Left hindlimb (tissue), 1 donor: Measurements from ENCODE around the gene USP32.
"Not testable (repeated sequence)": the region's sequence is repeated elsewhere in the genome, so short reads cannot be mapped to it uniquely, and the experiment has no call there.

Experiments
- DNase-seq: peaks from one replicate; pipeline ENCODE4 v3.0.0-alpha.2; 2018

Gene USP32

DNA sequence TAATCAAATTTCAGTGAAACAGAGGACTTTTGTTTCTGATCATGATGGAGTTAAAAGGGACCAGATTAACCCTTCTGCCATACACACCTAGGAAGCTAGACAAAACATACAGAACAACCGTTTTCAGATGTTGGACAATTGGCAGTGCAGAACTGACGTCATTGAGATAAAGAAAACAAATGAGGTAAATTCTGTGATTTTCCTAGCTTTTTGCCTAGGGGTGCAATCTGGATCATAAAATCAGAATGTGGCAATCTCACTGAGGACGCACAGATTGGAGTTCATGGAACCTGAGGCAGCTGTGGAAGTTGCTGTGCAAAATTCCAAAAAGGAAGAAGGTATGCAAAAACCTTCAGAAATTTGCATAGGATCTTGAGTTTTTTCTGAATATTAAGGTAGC is 15.0 kb upstream of the USP32 start:
- DNase-seq: no peak

DNA sequence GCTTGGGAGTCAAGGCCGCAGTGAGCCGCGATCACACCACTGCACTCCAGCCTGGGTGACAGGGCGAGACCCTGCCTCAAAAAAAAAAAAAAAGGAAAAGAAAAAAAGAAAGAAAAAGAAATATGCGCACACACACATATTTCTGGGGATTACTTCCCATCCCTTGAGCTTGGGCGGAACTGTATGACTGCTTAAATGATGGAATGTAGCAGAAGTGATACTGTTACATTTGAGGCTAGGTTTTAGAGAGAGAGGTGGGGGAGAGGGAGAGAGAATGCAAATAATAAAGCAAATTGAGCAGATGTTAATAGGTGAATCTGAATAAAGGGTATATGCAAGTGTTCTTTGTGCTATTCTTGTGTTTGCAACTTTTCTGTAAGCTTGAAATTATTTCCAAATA is 12.0 kb upstream of the USP32 start:
- DNase-seq: no peak

DNA sequence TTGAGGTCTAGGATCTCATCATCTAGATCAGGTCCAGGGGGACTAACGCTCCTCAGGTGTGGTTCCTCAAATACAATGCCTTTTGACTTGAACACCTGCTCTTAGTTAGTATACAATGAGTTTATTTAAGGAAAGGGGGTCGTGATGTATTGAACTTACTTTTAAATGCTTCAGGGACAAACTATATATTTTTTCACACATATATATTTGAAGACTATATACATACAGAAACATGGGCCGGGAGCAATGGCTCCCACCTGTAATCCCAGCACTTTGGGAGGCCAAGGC is 11.5 kb upstream of the USP32 start:
- no peak for DNase-seq

DNA sequence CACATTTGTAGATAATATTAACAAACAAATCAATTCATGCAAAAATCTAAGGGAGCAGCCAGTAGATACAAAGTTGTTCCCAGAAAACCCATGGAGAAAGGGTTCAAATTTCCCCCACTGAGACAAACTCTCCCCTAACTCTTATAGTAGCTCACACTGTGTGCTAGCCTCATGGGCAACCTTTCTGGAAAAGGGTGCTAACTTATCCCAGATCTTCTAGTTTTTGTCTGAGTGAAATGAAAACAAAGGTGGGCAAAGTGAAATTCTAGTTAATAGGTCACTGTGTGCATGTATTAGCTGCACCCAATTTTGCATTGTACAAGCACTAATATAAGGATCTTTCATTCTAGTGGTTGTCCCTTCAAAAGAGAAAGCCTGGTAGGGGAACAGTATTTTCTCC is 9.9 kb upstream of the USP32 start:
- no peak for DNase-seq

DNA sequence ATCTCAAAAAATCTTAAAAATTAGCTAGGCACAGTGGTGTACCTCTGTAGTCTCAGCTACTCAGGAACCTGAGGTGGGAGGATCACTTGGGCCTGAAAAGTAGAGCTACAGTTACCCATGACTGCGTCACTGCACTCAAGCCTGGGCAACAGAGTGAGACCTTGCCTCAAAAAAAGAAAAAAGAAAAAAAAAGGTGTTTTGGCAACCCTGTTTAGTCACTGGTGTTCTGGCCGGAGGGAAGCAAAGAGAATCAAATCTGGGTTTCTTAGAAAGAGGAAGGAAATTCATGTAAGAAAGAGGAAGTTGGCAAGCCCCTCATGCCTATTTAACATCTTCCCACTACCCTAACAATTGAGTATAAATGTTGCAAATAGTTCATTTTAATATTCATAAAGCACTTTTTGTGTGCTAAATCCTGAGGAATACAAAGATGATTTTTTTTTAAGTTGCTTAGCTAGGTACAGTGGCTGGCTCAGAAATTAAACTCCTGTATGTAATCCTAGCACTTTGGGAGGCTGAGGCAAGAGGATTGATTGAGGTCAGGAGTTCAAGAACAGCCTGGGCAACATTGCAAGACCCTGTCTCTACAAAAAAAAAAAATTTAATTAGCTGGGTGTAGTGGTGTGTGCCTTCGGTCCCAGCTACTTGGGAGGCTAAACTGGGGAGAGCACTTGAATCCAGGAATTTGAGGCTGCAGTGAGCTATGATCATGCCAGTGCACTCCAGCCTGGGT is 6.5 kb upstream of the USP32 start:
- DNase-seq: no peak

DNA sequence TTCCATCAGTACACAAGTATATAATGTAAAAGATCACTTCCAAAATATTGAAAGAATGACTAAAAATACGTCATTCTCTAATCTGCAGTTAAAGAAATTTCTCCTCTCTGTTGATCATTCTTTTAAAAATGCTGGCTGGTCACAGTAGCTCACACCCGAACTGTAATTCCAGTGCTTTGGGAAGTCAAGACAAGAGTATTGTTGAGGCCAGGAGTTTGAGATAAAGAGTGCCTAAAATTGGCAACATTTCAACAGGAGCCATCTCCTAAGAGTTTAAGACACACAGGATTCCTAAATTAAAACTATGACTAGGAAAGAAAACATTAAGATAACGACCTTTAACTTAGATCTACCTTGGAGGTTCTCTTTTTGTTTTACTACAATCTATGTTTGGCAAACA is 4.5 kb upstream of the USP32 start:
- no peak for DNase-seq

DNA sequence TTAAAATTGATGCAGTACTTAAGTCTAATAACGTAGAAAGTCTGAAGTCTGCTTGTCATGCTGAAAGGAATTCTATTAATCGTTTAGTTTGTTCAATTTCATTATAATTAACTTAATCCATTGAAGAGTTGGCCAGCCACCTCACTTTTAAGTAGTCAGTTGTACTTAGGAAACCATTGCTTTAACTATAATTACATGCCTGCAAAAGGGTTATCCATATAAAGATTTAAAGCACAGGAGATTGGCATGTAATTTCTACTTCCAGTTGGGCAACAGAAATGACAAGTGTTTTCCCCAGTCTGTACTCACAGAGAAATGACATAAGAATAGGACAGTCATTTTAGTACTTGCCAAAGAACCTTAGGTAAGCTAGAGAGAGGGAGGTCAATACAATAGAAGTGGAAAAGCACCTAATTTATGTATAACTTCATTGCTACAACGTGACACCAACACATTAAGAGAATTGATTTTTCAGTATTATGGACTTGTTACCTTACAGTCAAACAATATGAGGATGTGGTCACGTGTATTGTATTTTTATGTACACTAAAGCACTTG is 3.7 kb upstream of the USP32 start:
- no peak for DNase-seq

DNA sequence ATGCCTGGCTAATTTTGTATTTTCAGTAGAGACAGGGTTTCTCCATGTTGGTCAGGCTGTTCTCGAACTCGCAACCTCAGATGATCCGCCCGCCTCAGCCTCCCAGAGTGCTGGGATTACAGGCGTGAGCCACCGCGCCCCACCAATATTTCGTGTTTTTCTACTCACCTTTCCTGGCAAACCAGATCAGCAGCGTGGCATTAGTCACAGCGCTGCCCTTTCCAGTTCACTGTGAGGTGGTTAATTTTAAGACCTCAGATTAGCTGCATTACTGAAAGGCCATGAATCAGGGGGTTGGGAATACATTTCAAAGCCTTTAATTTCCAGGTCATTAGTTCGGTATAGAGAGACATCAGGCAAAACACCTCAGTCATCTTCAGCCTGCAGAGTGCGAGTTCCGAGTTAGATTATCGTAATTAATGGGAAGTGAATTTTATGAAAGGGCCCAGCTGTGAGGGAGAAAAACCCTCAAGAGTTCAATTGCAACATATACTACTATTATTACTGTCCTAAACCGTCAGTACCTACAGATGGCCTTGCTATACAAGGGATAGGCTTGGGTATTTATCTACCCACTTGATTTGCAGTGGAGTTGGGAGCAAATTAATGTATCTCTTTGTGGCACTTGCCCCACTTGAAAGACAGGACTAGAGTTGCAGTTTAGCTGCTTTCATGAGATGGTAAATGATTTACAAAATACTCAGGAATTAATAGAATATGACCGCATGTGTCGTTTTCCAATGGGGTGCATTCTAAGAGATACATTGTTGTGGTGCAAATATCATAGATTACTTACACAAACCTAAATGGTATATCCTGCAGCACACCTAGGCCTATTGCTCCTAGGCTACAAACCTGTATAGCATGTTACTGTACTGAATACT is 2.1 kb upstream of the USP32 start:
- no peak for DNase-seq

DNA sequence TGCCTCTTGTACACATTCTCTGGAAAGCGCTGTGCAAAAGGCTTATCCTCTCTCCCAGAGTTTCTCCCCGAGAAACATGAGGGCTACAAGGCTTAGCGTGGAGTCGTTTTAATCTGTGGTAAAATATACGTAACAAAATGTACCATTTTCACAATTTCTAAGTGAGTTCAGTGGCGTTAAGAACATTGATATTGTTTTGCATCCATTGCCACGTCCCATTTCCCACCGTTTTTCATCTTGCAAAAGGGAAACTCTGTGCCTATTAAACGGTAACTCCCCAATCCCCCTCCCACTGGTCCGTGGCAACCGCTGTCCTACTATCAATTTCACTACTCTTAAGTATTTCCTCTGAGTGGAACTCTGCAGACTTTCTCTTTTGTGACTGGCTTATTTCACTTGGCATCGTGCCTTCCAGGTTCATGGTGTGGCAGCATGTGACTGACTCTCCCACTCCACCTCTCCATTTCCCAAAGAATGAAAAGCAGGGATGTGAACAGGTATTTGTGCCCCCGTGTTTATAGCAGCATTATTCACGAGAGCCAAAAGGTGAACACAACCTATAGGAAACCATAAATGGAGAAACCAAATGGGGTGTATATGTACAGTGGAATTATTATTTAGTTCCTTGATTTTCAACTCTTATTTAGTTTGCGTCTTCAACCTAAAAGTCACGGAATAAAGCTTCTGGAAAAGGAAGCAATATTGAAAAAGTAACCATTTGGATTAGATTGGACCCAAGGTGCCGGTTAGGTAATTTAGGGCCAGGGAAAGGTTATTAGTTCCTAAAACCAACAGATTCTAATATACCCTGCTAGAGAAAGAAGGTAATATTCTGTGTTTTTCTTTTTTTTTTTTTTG is 1.1 kb upstream of the USP32 start:
- peak; percentile 43 for DNase-seq

DNA sequence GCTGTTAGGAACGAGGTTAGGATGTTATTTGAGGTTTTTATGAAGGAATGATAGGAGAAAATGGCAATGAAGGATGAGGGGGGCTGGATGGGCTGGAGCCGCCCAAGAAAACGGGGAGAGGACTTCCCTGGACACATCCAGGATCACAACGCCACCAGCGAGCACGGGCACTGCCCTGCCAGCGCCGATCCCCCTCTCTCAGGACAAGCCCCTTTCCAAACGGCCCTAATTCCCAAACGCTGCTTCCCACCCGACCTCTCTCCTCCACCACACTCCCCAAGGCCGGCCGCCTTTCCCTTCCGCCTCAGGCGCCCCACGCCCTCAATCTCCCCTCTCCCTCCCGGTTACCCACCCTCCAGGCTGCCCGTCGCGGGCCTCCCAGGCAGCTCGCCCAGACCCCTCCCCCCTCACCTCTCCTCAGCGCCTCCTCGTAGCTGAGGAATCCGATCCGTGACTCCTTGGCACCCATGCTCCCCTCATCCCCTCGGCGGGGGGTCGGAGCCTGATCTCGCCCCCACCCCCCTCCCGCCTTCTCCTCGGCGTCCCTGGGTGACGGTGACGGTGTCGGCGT is 377 bp downstream of the USP32 start:
- no peak for DNase-seq

DNA sequence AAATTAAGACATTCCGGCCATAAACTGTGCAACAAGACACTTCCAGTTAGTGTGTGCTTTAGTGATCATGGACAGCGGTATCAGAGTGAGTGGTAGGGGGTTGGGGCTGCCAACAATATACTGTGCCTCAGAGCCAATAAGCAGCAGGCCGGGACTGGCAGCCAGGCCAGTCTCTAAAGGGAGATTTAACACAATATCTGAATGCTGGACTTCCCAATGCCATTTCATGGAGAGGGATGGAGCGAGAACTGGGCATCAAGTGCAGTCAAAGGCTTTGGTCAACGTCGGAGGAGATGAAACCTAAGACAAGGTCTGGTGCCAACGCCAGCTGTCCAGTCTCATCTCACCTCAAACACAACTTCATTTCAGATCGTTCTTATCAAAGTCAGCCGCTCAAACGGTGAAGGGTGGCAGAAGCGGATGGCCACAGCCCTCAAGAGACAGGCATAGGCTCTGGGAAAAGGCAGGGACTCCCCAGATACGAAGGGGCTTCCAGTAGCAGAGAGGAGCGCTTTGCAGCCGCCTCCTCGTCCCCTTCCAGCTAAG is 935 bp downstream of the USP32 start:
- peak; percentile 44 for DNase-seq

DNA sequence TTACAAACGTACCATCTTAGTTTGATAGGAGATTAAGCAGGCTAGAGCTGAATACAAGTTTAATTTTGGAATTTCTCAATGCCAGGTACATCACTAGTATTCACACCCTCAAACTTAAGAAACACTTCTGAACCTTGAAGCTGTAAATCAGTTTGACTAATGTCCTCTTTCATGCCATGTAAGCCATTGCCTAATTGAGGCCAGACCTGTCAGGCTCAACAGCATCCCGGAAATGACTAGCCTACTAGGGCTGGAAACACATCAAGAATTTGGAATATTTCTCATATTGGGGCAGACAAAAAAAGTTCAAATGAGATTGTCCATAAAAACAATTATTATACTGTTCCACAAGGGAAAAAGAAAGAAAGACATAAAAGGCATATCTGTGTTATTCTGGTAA is 1.7 kb downstream of the USP32 start:
- no peak for DNase-seq

DNA sequence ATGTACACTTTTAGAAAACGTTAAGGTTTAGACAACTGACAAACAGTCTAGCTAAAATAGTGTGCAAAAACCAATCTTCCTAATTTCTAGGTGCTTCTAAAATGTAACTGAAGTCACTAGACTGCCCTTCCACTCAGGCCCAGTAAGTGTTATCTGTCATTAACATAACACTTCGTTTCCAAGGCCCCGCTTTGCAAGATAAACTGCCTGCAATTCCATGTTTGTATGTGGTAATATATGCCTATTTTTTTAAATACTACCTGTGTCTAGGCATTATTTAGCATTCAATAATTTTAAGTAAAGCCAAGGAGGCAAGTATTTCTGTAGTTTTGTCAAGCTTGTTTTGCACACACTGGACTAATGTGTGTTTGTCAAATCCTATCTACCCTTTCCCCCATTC is 3.2 kb downstream of the USP32 start:
- DNase-seq: no peak

DNA sequence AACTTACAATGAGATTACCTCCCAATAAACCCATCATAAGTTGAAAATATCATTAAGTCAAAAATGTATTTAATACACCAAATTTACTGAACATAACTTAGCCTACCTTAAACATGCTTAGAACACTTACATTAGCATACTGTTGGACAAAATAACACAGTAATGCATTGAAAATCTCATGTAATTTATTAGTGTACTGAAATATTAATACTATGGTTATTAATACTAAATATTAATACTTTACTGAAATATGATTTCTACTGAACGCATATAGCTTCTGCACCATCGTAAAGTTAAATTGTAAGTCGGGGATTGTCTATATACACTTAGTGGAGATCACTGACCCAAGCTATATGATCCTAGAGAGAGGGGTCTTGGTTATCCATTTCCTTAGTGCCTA is 4.3 kb downstream of the USP32 start:
- DNase-seq: no peak

DNA sequence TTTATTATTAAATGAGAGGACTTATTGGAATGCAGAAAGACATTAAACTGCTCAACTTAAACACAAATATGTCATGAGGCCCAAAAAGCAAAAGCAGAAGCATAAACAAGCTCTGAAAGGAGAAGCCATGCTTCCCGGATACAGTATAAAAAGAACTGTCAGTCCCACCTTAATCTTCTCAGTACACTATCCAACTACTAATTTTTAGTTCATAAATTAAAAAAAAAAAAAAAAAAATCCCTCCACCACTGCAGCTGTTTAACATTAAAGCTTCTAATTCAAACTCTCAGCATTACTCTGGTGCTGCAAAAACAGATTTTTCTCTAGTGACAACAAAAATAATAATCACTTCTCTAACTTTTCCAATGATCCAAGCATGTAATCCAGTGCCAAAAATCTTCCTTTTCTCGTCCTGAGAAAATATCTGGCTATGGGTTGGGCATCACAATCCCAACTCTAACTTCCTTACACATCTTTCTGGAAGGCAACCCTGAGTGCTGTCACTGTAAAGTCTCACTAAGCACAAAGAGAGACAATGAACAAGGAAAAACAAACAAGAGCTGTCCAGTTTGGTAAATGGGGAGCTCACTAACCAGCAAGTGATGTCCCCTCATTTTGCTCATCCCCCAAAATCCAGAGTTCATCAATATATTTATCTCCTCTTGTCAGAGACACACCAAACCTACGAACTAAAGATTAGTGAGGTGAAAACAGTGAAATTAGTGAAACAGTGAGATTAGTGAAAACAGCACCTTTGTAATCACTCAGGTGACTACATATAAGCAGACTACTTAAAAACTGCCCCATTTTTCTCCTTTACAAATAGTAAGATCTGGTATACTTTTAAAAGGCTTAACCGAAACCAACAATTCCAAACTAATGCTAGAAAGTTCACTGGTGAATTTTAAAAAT is 5.5 kb downstream of the USP32 start:
- DNase-seq: no peak

DNA sequence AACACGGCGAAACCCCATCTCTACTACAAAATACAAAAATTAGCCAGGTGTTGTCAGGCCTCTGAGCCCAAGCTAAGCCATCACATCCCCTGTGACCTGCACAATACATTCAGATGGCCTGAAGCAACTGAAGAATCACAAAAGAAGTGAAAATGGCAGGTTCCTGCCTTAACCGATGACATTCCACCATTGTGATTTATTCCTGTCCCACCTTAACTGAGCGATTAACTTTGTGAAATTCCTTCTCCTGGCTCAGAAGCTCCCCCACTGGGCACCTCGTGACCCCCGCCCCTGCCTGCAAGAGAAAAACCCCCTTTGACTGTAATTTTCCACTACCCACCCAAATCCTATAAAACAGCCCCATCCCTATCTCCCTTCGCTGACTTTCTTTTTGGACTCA is 7.0 kb downstream of the USP32 start:
- DNase-seq: not testable (repeated sequence)

DNA sequence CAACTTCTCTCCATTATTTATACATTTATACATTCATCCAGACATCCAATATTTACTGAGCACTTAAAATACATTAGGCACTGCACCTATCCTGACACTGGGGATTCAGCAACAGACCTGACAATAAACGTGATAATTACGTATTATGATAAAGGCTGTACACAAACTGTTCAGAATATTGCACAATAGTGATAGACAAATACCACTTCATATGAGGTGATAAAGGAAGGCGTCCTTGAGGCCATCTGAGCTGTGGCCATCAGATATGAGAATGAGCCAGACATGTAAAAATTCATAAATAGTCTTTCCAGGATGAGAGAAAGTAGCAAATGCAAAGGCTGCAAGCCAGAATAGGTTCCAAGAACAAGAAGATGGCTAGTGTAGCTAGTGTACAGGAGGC is 8.6 kb downstream of the USP32 start:
- no peak for DNase-seq

DNA sequence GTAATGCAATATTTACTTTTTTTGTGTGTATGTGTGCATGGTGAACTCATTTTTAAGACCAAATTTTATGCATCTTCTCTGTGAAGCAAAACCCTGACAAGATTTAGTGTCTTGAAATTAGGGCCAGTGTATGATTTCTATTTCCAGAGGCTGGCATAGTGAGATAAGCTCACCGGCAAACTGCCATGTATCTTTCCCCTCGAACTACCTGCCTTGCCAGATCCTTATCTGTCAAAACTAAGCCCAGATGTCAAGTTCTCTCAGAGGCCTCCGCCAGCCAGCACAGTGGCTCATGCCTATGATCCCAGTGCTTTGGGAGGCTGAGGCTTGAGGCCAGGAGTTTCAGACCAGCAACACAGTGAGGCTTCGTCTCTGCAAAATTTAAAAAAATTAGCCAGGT is 10.0 kb downstream of the USP32 start:
- DNase-seq: no peak

DNA sequence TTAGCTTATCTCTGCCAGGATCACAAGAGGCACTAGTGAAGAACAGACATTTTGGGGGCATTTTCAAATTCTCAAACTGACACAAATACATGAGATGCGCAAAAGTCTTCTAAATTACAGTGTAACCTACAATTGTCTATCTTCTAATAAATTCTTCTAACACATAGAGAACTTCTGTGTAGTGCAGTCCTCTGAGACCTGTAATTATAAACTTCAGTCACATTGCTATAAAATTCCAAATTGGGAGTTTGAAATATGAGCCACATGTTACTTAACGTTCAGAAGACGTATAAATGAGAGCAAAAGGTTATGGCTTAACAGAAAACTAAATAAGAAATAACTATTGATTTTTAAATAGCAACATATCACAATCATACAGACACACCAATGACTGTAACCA is 12.5 kb downstream of the USP32 start:
- not testable (repeated sequence) for DNase-seq

DNA sequence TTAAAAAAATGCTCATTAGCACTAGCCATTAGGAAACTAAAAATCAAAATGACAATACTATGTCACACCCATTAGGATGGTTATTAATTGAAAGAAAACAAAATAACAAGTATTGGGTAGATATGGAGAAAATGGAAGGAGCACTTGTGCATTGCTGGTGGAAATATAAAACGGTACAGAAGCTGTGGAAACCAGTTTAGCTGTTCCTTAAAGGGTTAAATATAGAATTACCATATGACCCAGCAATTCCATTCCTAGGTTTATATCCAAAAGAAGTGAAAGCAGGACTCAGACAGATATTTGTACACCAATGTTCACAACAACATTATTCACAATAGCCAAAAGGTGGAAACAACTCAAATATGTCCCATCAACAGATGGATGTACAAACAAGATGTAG is 13.7 kb downstream of the USP32 start:
- DNase-seq: not testable (repeated sequence)

DNA sequence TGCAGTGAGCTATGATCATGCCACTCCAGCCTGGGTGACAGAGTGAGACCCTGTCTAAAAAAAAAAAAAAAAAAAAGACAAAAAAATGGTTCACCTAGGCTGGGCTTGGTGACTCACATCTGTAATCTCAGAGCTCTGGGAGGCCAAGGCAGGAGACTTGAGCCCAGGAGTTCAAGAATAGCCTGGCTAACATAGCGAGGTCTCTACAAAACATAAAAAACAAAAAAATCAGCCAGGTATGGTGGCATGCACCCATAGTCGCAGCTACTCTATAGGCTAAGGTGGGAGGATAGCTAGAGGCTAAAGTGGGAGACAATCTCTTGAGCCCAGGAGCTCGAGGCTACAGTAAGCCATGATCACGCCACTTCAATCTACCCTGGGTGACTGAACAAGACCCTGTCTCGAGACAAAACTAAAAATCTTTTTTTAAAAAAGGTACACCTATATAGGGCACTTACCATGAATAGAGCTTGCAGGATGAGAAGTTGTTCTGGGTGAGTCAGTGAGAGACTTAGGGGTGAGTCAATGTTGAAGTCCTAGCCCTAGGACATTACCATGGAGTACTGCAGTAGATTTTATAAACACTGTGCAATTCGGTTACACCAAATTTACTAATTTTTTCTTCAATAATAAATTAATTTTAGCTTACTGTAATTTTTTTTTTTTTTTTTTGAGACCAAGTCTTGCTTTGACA is 19.0 kb downstream of the USP32 start:
- DNase-seq: no peak
